Smooth muscle cell (in vitro differentiated cells): ENCODE measurements around the gene GREB1L. TPM values are rescaled to one million over a fixed set of nuclear protein-coding genes. Genes with fewer than 3 reads are reported as not detected.
A peak's percentile ranks its signal among the peaks of the same experiment; 100 is the strongest.

Experiments used
- DNase-seq: peaks from one replicate; lab custom pipeline; 2025; ENCODE audit not compliant: unreplicated experiment; lab: John Stamatoyannopoulos, UW
- H2AFZ ChIP-seq: fragments of 200-600 bp; sonication (generic); 2 replicates; pipeline ENCODE4 v1.6.0; 2016; ENCODE audit warnings: antibody characterized with exemption, low read depth, mild to moderate bottlenecking
- H3F3A ChIP-seq: fragments of 200-600 bp; sonication (generic); 2 replicates; pipeline ENCODE4 v1.6.0; 2017; ENCODE audit warnings: antibody characterized with exemption, low read depth
- H3K27ac ChIP-seq: fragments of 200-600 bp; sonication (generic); 2 replicates; pipeline ENCODE4 v1.5.1; 2016; ENCODE audit warnings: low read depth, mild to moderate bottlenecking
- H3K27me3 ChIP-seq: fragments of 200-600 bp; sonication (generic); 2 replicates; pipeline ENCODE4 v1.6.1; 2016; ENCODE audit warnings: low read depth, mild to moderate bottlenecking
- H3K36me3 ChIP-seq: fragments of 200-600 bp; sonication (generic); 2 replicates; pipeline ENCODE4 v1.5.1; 2016; ENCODE audit warnings: low read depth
- H3K4me1 ChIP-seq: fragments of 200-600 bp; sonication (generic); 2 replicates; pipeline ENCODE4 v1.5.1; 2016; ENCODE audit warnings: low read depth
- H3K4me2 ChIP-seq: fragments of 200-600 bp; sonication (generic); 2 replicates; pipeline ENCODE4 v1.6.0; 2016; ENCODE audit warnings: mild to moderate bottlenecking
- H3K4me3 ChIP-seq: fragments of 200-600 bp; sonication (generic); 2 replicates; pipeline ENCODE4 v1.5.1; 2016; ENCODE audit warnings: mild to moderate bottlenecking
- H3K79me2 ChIP-seq: fragments of 200-600 bp; sonication (generic); 2 replicates; pipeline ENCODE4 v1.6.0; 2016; ENCODE audit warnings: low read depth, mild to moderate bottlenecking
- H3K9ac ChIP-seq: fragments of 200-600 bp; sonication (generic); 2 replicates; pipeline ENCODE4 v1.6.0; 2016; ENCODE audit warnings: low read depth
- H3K9me3 ChIP-seq: fragments of 200-600 bp; sonication (generic); replicated peaks from 2 replicates; pipeline ENCODE4 v1.5.1; 2016; ENCODE audit warnings: low read depth
- H4K20me1 ChIP-seq: fragments of 200-600 bp; sonication (generic); 2 replicates; pipeline ENCODE4 v1.6.0; 2016; ENCODE audit warnings: low read depth
- WGBS: methylation state at CpG from one replicate; pipeline ENCODE4 v1.1.7; 2016; ENCODE audit warnings: low lambda C conversion rate; 5-methylcytosine and 5-hydroxymethylcytosine counted together
- polyA plus RNA-seq: library from polyadenylated mRNA; unstranded; fragments of >200 nt; fragmentation: Nextera tagmentation; extraction: Ambion mirVana; gene quantifications from 2 replicates; pipeline ENCODE4 v1.2.1, GENCODE V29; 2016
- total RNA-seq: library from RNA; depleted of rRNA; stranded (reverse); fragments of >200 nt; gene quantifications from 2 replicates; pipeline ENCODE4 v1.2.3, GENCODE V29; 2014
- TF ChIP-seq, protein P1 (sequence below): fragments of 200-600 bp; sonication (generic); IDR thresholded peaks from 2 replicates; pipeline ENCODE4 v1.5.1; 2017; ENCODE audit warnings: borderline replicate concordance, mild to moderate bottlenecking, antibody characterized with exemption; ENCODE audit not compliant: insufficient read depth, poor library complexity, severe bottlenecking

The GREB1L gene
- total and polyA plus RNA-seq, 2 experiments from 2014 or later: 4.0 to 15.3 TPM

- DNase-seq: no peak
These were observed 266.1 kb downstream of the GREB1L start for GRCh38 chr18:21507913-21508701.

GRCh38 chr18:21509062-21509461 is 267.0 kb downstream of the GREB1L start:
- Histone ChIP-seq H3K9ac (no peak overlapping the region), H3K36me3 (no peaks in the 10 kb centered on the region), H3K9me3 (no peaks in the 10 kb centered on the region), H3K4me1 (no peaks in the 10 kb centered on the region), H2AFZ (no peak overlapping the region), H3K79me2 (no peaks in the 10 kb centered on the region), H3K4me3 (no peak overlapping the region), H3K27ac (no peak overlapping the region), H3F3A (no peaks in the 10 kb centered on the region), H4K20me1 (no peaks in the 10 kb centered on the region), H3K4me2 (no peak overlapping the region), H3K27me3 (no peaks in the 10 kb centered on the region)
- no peak for DNase-seq
- 85% methylated on average over 5 of the region's 5 CpGs for WGBS
- TF ChIP-seq, protein P1, sequence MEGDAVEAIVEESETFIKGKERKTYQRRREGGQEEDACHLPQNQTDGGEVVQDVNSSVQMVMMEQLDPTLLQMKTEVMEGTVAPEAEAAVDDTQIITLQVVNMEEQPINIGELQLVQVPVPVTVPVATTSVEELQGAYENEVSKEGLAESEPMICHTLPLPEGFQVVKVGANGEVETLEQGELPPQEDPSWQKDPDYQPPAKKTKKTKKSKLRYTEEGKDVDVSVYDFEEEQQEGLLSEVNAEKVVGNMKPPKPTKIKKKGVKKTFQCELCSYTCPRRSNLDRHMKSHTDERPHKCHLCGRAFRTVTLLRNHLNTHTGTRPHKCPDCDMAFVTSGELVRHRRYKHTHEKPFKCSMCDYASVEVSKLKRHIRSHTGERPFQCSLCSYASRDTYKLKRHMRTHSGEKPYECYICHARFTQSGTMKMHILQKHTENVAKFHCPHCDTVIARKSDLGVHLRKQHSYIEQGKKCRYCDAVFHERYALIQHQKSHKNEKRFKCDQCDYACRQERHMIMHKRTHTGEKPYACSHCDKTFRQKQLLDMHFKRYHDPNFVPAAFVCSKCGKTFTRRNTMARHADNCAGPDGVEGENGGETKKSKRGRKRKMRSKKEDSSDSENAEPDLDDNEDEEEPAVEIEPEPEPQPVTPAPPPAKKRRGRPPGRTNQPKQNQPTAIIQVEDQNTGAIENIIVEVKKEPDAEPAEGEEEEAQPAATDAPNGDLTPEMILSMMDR: no peak

More at GRCh38 chr18:21507913-21508701, 266.1 kb downstream of the GREB1L start:
- Histone ChIP-seq H3K36me3 (no peaks in the 10 kb centered on the region), H3K79me2 (no peaks in the 10 kb centered on the region), H3K27ac (no peak overlapping the region), H3F3A (no peaks in the 10 kb centered on the region), H2AFZ (no peak overlapping the region), H3K4me2 (no peak overlapping the region), H3K4me3 (no peak overlapping the region), H3K9me3 (no peaks in the 10 kb centered on the region), H3K27me3 (no peaks in the 10 kb centered on the region), H4K20me1 (no peaks in the 10 kb centered on the region), H3K4me1 (no peaks in the 10 kb centered on the region), H3K9ac (no peak overlapping the region)
- TF ChIP-seq, protein P1: no peak
- WGBS: 91% methylated on average over 13 of the region's 13 CpGs

DNA sequence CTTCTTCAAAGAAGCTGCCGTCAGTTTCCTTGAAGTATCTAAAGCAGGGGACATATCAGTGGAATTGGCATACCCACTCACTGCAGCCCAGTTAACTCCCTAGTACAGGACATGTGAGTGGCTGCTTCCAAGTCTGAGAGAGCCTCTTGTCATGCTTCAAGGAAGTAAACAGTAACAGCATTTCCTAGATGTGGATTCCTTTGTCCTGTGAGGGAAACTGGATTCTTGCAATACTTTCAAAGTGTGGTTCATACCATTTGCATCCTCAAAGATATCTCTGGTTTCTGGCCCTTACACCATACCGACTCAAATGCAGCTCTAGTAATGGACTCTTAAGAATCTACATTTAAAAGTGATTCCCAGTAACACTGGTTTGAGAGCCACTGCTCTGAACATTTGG is 271.3 kb downstream of the GREB1L start:
- Histone ChIP-seq H2AFZ (no peak overlapping the region), H4K20me1 (no peaks in the 10 kb centered on the region), H3K36me3 (no peaks in the 10 kb centered on the region), H3K4me3 (no peak overlapping the region), H3K9ac (no peak overlapping the region), H3F3A (no peaks in the 10 kb centered on the region), H3K27ac (peak overlapping the region; percentile 31), H3K4me2 (no peak overlapping the region), H3K79me2 (no peaks in the 10 kb centered on the region), H3K9me3 (no peaks in the 10 kb centered on the region), H3K27me3 (no peaks in the 10 kb centered on the region), H3K4me1 (no peaks in the 10 kb centered on the region)
- WGBS: 91% methylated on average over 2 of the region's 2 CpGs
- no peak for DNase-seq
- TF ChIP-seq, protein P1: no peak

GRCh38 chr18:21513741-21514140 is 271.7 kb downstream of the GREB1L start:
- H3K9ac ChIP-seq: no peak overlapping the region

More at GRCh38 chr18:21513741-21514140, 271.7 kb downstream of the GREB1L start:
- no peaks in the 10 kb centered on the region for H3K27me3 ChIP-seq
- WGBS: 97% methylated on average over 5 of the region's 5 CpGs
- H3K4me3 ChIP-seq: no peak overlapping the region
- H3F3A ChIP-seq: no peaks in the 10 kb centered on the region
- no peak overlapping the region for H3K4me2 ChIP-seq
- H3K9me3 ChIP-seq: no peaks in the 10 kb centered on the region
- H3K4me1 ChIP-seq: no peaks in the 10 kb centered on the region
- peak overlapping the region; percentile 31 for H3K27ac ChIP-seq
- DNase-seq: no peak
- no peak overlapping the region for H2AFZ ChIP-seq
- TF ChIP-seq, protein P1: no peak
- H4K20me1 ChIP-seq: no peaks in the 10 kb centered on the region
- H3K36me3 ChIP-seq: no peaks in the 10 kb centered on the region
- H3K79me2 ChIP-seq: no peaks in the 10 kb centered on the region
